ENCODE data around the gene FNBP1.

DNA sequence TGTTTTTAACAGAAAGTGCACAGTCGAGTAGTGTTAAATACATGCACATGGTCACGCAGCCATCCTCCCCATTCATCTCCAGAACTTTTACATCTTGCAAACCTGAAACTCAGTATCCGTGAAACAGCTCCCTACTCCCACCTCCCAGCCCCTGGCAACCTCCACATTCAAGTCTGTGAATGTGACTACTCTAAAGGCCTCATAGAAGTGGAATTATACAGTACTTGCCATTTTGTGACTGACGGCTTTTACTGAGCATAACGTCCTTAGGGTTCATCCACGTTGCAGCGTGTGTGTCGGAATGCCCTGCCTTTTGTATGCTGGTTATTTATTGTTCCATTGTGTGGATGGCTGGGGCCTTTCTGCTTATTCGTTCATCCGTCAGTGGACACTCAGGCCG, 171.9 kb downstream of the FNBP1 start:
- TF ChIP-seq, protein P1, sequence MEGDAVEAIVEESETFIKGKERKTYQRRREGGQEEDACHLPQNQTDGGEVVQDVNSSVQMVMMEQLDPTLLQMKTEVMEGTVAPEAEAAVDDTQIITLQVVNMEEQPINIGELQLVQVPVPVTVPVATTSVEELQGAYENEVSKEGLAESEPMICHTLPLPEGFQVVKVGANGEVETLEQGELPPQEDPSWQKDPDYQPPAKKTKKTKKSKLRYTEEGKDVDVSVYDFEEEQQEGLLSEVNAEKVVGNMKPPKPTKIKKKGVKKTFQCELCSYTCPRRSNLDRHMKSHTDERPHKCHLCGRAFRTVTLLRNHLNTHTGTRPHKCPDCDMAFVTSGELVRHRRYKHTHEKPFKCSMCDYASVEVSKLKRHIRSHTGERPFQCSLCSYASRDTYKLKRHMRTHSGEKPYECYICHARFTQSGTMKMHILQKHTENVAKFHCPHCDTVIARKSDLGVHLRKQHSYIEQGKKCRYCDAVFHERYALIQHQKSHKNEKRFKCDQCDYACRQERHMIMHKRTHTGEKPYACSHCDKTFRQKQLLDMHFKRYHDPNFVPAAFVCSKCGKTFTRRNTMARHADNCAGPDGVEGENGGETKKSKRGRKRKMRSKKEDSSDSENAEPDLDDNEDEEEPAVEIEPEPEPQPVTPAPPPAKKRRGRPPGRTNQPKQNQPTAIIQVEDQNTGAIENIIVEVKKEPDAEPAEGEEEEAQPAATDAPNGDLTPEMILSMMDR (IDR thresholded peaks at IDR 0.05; ENCODE audit: insufficient read depth, low read length, poor library complexity, severe bottlenecking), result no peak
- no peak for TF ChIP-seq EZH2phosphoT487 (conservative IDR thresholded peaks at IDR 0.05; ENCODE audit: low read length)
